Limb (tissue), 2 donors: ENCODE data around the gene CASTOR2.
A peak's percentile ranks its signal among the peaks of the same experiment; 100 is the strongest.
"Not testable (repeated sequence)": the region's sequence is repeated elsewhere in the genome, so short reads cannot be mapped to it uniquely, and the experiment has no call there.

Source experiments
- DNase-seq, 2 donors: peaks; one replicate each; pipeline ENCODE4 v3.0.0-alpha.2; 2016; ENCODE audit errors: extremely low spot score in 2 of 2

Gene CASTOR2

DNA sequence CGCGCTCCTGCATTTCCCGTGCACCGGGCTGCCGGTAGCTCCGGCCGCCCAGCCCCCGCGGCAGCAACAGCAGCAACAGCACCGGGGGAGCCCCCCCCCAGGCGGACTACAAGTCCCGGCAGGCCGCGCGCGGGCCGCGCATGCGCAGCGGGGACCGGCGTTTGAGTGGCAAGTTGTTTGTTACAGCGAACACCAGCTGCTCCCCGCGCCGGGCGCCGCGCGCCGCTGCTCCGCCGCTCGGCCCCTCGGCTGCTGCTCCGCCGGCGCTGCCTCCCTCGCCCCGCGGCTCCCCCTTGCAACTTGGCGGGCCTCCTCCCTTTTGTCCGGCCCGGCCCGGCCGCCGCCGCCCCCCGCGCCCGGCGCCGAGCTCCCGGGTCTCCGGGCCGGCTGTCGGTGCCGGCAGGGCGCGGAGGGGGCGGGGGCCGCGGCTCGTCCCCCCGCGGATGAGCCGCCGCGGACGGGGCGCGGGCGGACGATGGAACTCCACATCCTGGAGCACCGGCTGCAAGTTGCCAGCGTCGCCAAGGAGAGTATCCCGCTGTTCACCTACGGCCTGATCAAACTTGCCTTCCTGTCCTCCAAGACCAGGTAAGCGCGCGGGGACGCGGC lies at the start of gene CASTOR2:
CASTOR2 (plus strand) TSS at position 195 of the 609 bp plus-strand sequence; CDS start at position 476, 281 bp downstream.
- DNase-seq = not testable (repeated sequence)

- not testable (repeated sequence) for DNase-seq
These were observed 42.1 kb upstream of the CASTOR2 start for GRCh38 chr7:74922321-74922890.

DNA sequence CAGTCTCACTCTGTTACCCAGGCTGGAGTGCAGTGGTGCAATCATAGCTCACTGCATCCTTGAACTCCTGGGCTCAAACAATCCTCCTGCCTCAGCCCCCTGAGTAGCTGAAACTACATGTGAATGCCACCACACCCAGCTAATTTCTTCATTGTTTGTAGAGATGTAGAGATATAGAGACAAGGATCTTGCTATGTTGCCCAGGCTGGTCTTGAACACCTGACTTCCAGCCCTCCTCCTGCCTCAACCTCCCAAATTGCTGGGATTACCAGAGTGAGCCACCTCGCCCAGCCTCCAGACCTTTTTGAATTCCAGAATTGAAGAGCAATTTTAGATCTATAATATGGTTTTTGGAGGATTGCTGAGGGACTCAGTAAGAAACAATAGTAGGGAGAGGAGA lies 40.9 kb upstream of the CASTOR2 start:
- DNase-seq = not testable (repeated sequence)

GRCh38 chr7:74926968-74927367 lies 37.5 kb upstream of the CASTOR2 start:
- DNase-seq = not testable (repeated sequence)

- DNase-seq = not testable (repeated sequence)
These were observed 32.8 kb upstream of the CASTOR2 start for GRCh38 chr7:74931563-74932328.

DNA sequence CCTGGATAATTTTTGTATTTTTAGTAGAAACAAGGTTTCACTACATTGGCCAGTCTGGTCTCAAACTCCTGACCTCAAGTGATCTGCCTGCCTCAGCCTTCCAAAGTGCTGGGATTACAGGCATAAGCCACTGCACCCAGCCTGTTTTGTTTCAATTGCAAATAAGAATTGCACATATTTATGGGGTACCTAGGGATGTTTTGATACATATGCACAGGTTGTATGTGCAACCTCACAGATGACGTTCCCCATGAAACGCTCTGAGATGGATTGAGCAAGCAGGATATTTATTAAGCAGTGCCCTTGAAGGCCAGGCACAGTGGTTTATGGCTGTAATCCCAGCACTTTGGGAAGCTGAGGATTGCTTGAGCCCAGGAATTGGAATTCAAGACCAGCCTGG lies 25.1 kb upstream of the CASTOR2 start:
- DNase-seq = not testable (repeated sequence)

DNA sequence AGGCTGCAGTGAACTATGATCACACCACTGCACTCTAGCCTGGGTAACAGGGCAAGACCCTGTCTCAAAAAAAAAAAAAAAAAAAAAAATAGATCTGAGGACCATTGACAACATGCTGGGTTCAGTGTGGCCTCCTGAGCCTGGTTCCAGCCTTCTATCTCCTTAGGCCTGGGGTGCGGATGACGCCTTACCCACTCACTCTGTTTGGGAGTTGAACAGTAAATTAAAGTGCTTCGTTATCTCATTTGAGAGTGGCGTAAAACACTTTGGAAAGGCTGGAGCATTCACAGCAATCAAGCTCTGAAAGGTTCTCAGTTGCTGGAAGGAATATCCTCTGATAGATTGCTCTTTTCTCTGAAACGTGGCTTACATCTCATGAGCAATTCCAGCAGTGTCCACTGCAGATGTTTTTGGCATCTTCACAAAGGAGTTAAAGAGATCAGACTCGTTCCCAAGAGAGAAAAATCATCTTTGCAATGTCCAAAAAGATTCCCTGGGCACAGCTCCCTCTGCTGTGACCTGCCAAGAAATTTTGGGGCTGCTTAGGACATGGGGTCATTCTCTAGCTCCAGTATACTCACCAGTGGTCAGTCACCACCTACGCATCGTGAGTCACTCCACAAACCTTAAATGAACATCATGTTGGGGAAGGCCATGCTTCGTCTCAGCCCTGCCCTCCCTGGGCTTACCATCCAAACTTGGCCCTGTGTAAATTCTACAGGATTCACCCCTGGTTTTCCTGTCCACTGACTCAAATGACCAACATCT lies 23.0 kb upstream of the CASTOR2 start:
- DNase-seq = not testable (repeated sequence)

- DNase-seq = peak in 1 of 2 donors; percentile 1
These were observed 20.6 kb upstream of the CASTOR2 start for GRCh38 chr7:74943923-74944322.

GRCh38 chr7:74947741-74948140 lies 16.8 kb upstream of the CASTOR2 start:
- DNase-seq = not testable (repeated sequence)

DNA sequence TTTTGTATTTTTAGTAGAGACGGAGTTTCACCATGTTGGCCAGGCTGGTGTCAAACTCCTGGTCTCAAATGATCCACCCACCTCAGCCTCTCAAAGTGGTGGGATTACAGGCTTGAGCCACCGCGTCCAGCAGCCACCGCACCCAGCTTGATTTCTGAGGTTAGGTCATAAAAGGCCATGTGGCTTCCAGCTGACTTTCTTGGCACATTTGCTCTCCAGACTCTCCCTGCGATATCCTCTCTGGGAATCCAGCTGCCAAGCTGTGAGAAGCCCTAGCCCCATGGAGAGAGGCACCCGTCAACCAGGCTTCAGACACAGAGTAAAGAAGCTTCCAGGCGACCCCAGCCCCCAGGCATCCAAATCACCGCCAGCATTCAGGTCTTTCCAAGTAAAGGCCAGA lies 10.7 kb upstream of the CASTOR2 start:
- DNase-seq = not testable (repeated sequence)

- not testable (repeated sequence) for DNase-seq
These were observed 6.2 kb upstream of the CASTOR2 start for GRCh38 chr7:74958328-74958727.

DNA sequence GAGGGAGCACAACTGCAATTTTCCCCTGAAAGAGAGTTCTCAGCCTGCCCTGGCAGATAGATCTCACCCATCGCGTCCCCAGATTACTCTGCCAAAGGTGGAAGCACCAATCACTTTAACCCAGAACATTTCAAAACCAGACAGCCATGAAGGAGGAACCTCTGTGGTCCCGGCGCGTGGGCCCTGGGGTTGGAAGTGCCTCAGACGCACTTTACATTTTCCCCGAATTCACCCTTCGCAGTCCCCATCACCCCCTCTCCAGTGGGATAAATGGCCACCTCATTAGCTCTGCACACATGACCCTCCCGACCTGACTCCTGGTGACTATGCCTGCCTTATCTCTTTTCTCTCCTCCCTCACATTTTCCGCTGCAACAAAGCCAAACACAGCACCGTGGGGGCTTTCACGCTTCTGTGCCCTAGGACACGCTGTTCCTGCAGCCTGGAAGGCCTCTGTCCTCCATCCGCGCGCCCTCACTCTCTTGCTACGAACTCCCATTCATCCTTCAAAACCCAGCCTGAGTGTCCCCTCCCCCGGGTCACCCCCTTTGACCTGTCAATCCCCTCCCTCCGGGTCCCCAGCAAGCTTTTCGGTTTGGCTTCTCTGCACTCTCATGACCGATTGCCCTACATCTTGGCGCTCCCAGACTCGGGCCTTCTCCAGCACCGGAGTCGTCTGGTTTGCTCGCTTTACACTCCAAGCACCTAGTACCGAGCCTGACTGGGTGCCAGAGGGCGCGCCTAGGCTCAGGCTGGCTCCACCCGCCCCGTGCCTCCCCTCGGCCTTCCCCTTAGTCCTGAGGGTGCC lies 598 bp upstream of the CASTOR2 start:
- not testable (repeated sequence) for DNase-seq

- not testable (repeated sequence) for DNase-seq
These were observed 1.8 kb downstream of the CASTOR2 start for GRCh38 chr7:74966208-74966854.

DNA sequence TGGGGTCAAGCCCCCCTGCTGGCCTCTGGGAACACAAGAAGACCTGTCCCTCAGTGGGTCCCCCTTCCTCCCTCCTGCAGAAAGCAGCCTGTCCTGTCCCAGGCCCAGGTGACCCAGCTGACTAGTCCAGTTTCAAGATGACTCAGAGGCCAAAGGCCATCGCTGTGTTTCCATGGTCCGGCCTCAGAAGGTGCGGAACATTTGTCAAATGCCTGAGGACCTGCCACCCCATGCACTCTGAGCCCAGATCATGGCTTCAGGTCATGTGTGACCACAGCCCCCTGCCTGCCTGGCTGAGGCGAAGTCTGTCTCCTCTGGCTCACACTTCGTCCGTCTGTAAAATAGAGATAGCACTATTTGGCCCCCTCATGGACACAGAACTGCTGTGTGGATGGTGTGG lies 2.4 kb downstream of the CASTOR2 start:
- DNase-seq = not testable (repeated sequence)

DNA sequence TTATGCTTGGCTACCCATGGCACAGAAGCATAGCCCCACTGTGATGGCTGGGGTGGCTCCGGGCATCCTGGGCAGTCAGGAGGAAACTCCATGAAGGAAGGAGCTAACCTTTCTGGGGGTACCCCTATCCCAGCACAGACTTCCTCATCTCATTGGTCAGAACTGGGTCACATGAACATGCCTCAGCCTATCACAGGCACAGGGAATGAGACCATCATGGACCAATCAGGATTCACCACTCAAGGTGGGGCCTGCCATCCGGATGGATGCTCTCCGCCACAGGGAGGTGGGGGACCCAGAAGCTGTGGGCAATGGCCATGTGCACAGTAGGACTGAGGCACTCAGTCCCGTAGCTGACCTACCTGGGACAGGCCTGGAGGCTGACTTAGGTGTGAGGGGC lies 6.9 kb downstream of the CASTOR2 start:
- not testable (repeated sequence) for DNase-seq

- not testable (repeated sequence) for DNase-seq
These were observed 7.9 kb downstream of the CASTOR2 start for GRCh38 chr7:74972377-74972776.

DNA sequence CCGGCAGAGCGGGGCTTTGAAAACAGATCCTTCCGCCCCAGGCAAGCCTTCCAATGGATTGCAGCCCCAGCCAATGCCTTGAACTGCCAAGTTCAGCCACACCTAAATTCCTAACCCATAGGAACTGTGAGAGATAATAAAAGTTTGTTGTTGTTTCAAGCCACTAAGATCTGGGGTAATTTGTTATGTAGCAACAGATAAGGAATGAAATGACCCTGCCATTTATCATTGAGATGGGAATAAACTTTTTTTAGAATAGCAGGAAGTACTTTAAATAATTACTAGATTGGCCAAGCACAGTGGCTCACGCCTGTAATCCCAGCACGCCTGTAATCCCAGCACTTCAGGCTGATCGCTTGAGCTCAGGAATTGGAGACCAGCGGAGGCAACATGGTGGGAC lies 11.5 kb downstream of the CASTOR2 start:
- DNase-seq = not testable (repeated sequence)

GRCh38 chr7:74977523-74977922 lies 13.0 kb downstream of the CASTOR2 start:
- not testable (repeated sequence) for DNase-seq

DNA sequence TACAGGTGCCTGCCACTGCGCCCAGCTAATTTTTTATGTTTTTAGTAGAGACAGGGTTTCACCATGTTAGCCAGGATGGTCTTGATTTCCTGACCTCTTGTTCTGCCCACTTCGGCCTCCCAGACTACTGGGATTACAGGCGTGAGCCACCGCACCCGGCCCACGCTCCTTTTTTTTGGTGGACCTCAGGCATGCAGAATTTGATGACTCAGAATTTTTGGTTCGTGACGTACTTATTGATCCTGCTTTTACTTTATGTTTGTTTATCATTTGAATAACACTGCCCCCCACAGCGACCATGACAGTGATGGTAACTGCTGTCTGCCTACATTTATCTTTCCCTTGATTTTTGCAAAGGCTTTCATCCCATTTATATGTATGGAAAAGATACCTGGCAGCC lies 23.9 kb downstream of the CASTOR2 start:
- not testable (repeated sequence) for DNase-seq

DNA sequence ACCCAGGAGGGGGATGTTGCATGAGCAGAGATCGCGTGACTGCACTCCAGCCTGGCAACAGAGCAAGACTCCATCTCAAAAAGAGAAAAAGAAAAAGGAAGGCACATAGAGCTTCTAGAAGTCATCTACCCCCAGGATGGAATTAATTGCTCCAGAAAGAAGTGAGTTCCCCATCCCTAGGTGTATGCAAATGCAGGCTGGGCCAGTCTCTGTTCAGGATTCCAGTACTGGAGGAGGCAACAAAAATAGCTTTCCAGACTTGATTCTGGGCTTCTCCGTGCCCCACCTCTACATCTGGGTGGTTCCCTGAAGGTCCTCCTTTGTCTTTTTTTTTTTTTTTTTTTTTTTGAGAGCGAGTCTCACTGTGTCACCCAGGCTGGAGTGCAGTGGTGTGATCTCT lies 28.6 kb downstream of the CASTOR2 start:
- no peak for DNase-seq
